Central memory CD8-positive, alpha-beta T cell (primary cell): ENCODE measurements around the gene AKAP7.
"Not testable (repeated sequence)": the region's sequence is repeated elsewhere in the genome, so short reads cannot be mapped to it uniquely, and the experiment has no call there.

Experiments
- ATAC-seq: fragments of 150-1000 bp; cut with Tn5 transposase; replicated peaks from 2 replicates; pipeline ENCODE4 v1.10.0; 2022; ENCODE audit warnings: mild to moderate bottlenecking, moderate FRiP score, moderate number of reproducible peaks; ENCODE audit not compliant: poor library complexity, severe bottlenecking; ENCODE audit errors: extremely low read depth
- DNase-seq, 2 donors: peaks; one replicate each; pipeline ENCODE4 v3.0.0; 2021; ENCODE audit warnings: low spot score in 2 of 2
- H3K27ac Mint-ChIP-seq: one replicate; pipeline ENCODE4 v1.8.0; 2022; ENCODE audit warnings: low read depth, mild to moderate bottlenecking, moderate library complexity, mixed read lengths
- H3K27me3 Mint-ChIP-seq: one replicate; pipeline ENCODE4 v1.8.0; 2022; ENCODE audit warnings: mixed read lengths
- H3K36me3 Mint-ChIP-seq: one replicate; pipeline ENCODE4 v1.8.0; 2022; ENCODE audit warnings: mild to moderate bottlenecking, moderate library complexity, mixed read lengths; ENCODE audit not compliant: insufficient read depth
- H3K4me1 Mint-ChIP-seq: one replicate; pipeline ENCODE4 v1.8.0; 2022; ENCODE audit warnings: mixed read lengths
- H3K4me3 Mint-ChIP-seq: one replicate; pipeline ENCODE4 v1.8.0; 2022; ENCODE audit warnings: mild to moderate bottlenecking, moderate library complexity, mixed read lengths
- H3K9me3 Mint-ChIP-seq: one replicate; pipeline ENCODE4 v1.8.0; 2022; ENCODE audit warnings: mixed read lengths

AKAP7 gene

GRCh38 chr6:131295081-131295480 lies 159.8 kb downstream of the AKAP7 start:
- H3K27ac Mint-ChIP-seq, result no peak overlapping the region
- no peak overlapping the region for H3K4me3 Mint-ChIP-seq
- peaks cover 8% of the 10 kb centered on the region for H3K4me1 Mint-ChIP-seq
- ATAC-seq (no peak), DNase-seq (no peak)
- H3K36me3 Mint-ChIP-seq, result no peaks in the 10 kb centered on the region
- no peaks in the 10 kb centered on the region for H3K9me3 Mint-ChIP-seq
- no peaks in the 10 kb centered on the region for H3K27me3 Mint-ChIP-seq

GRCh38 chr6:131300826-131301225 lies 165.6 kb downstream of the AKAP7 start:
- H3K4me3 Mint-ChIP-seq, ATAC-seq, DNase-seq, H3K9me3 Mint-ChIP-seq, H3K36me3 Mint-ChIP-seq, H3K27me3 Mint-ChIP-seq, H3K27ac Mint-ChIP-seq: not testable (repeated sequence)
- peaks cover 21% of the 10 kb centered on the region for H3K4me1 Mint-ChIP-seq

- no peak overlapping the region for H3K27ac Mint-ChIP-seq
- H3K4me3 Mint-ChIP-seq, result no peak overlapping the region
- peaks cover 16% of the 10 kb centered on the region for H3K4me1 Mint-ChIP-seq
- H3K9me3 Mint-ChIP-seq, result no peaks in the 10 kb centered on the region
- H3K27me3 Mint-ChIP-seq, result no peaks in the 10 kb centered on the region
- DNase-seq, result no peak
- no peak for ATAC-seq
- H3K36me3 Mint-ChIP-seq, result peaks cover 2% of the 10 kb centered on the region
Measured at GRCh38 chr6:131303338-131303930, 168.2 kb downstream of the AKAP7 start.

GRCh38 chr6:131305037-131305850 lies 170.0 kb downstream of the AKAP7 start:
- peaks cover 11% of the 10 kb centered on the region for H3K4me1 Mint-ChIP-seq
- no peak overlapping the region for H3K27ac Mint-ChIP-seq
- peaks cover 2% of the 10 kb centered on the region for H3K36me3 Mint-ChIP-seq
- peaks cover 6% of the 10 kb centered on the region for H3K9me3 Mint-ChIP-seq
- H3K27me3 Mint-ChIP-seq, result no peaks in the 10 kb centered on the region
- no peak overlapping the region for H3K4me3 Mint-ChIP-seq
- ATAC-seq, result no peak
- DNase-seq, result no peak

GRCh38 chr6:131309437-131309836 lies 174.2 kb downstream of the AKAP7 start:
- peaks cover 2% of the 10 kb centered on the region for H3K36me3 Mint-ChIP-seq
- H3K27me3 Mint-ChIP-seq, result no peaks in the 10 kb centered on the region
- ATAC-seq, result no peak
- no peak overlapping the region for H3K27ac Mint-ChIP-seq
- peaks cover 6% of the 10 kb centered on the region for H3K9me3 Mint-ChIP-seq
- no peaks in the 10 kb centered on the region for H3K4me1 Mint-ChIP-seq
- H3K4me3 Mint-ChIP-seq, result no peak overlapping the region
- no peak for DNase-seq

- Mint-ChIP-seq H3K27me3 (no peaks in the 10 kb centered on the region), H3K9me3 (peaks cover 5% of the 10 kb centered on the region), H3K4me3 (no peak overlapping the region), H3K27ac (no peak overlapping the region), H3K4me1 (peaks cover 6% of the 10 kb centered on the region), H3K36me3 (peaks cover 2% of the 10 kb centered on the region)
- no peak for ATAC-seq
- DNase-seq, result no peak
Measured at GRCh38 chr6:131314838-131315237, 179.6 kb downstream of the AKAP7 start.

GRCh38 chr6:131316654-131317053 lies 181.4 kb downstream of the AKAP7 start:
- no peak overlapping the region for H3K27ac Mint-ChIP-seq
- ATAC-seq, result no peak
- H3K4me3 Mint-ChIP-seq, result no peak overlapping the region
- H3K36me3 Mint-ChIP-seq, result peaks cover 2% of the 10 kb centered on the region
- no peaks in the 10 kb centered on the region for H3K27me3 Mint-ChIP-seq
- peaks cover 6% of the 10 kb centered on the region for H3K4me1 Mint-ChIP-seq
- peaks cover 5% of the 10 kb centered on the region for H3K9me3 Mint-ChIP-seq
- no peak for DNase-seq

- Mint-ChIP-seq H3K4me1 (peaks cover 6% of the 10 kb centered on the region), H3K27ac (no peak overlapping the region), H3K27me3 (no peaks in the 10 kb centered on the region), H3K4me3 (no peak overlapping the region), H3K36me3 (peaks cover 2% of the 10 kb centered on the region), H3K9me3 (peaks cover 5% of the 10 kb centered on the region)
- DNase-seq, result no peak
- no peak for ATAC-seq
Measured at GRCh38 chr6:131317516-131317915, 182.2 kb downstream of the AKAP7 start.

GRCh38 chr6:131321589-131321988 lies 186.3 kb downstream of the AKAP7 start:
- peaks cover 4% of the 10 kb centered on the region for H3K4me1 Mint-ChIP-seq
- H3K27ac Mint-ChIP-seq, result no peak overlapping the region
- peaks cover 4% of the 10 kb centered on the region for H3K9me3 Mint-ChIP-seq
- no peak overlapping the region for H3K4me3 Mint-ChIP-seq
- no peak for DNase-seq
- H3K36me3 Mint-ChIP-seq, result peaks cover 4% of the 10 kb centered on the region
- peaks cover 21% of the 10 kb centered on the region for H3K27me3 Mint-ChIP-seq
- no peak for ATAC-seq

GRCh38 chr6:131322125-131322524 lies 186.9 kb downstream of the AKAP7 start:
- DNase-seq (no peak), ATAC-seq (no peak)
- Mint-ChIP-seq H3K27ac (no peak overlapping the region), H3K36me3 (peaks cover 4% of the 10 kb centered on the region), H3K27me3 (peaks cover 21% of the 10 kb centered on the region), H3K4me1 (no peaks in the 10 kb centered on the region), H3K4me3 (no peak overlapping the region), H3K9me3 (no peaks in the 10 kb centered on the region)

GRCh38 chr6:131325669-131326068 lies 190.4 kb downstream of the AKAP7 start:
- H3K36me3 Mint-ChIP-seq, DNase-seq, ATAC-seq, H3K27ac Mint-ChIP-seq, H3K4me1 Mint-ChIP-seq, H3K9me3 Mint-ChIP-seq, H3K4me3 Mint-ChIP-seq: not testable (repeated sequence)
- peaks cover 21% of the 10 kb centered on the region for H3K27me3 Mint-ChIP-seq

GRCh38 chr6:131328727-131329126 lies 193.5 kb downstream of the AKAP7 start:
- H3K4me3 Mint-ChIP-seq, H3K36me3 Mint-ChIP-seq, ATAC-seq, H3K4me1 Mint-ChIP-seq, H3K9me3 Mint-ChIP-seq, DNase-seq, H3K27ac Mint-ChIP-seq: not testable (repeated sequence)
- H3K27me3 Mint-ChIP-seq, result peaks cover 17% of the 10 kb centered on the region

GRCh38 chr6:131331151-131331550 lies 195.9 kb downstream of the AKAP7 start:
- Mint-ChIP-seq H3K4me3 (no peak overlapping the region), H3K9me3 (no peaks in the 10 kb centered on the region), H3K27ac (no peak overlapping the region), H3K36me3 (no peaks in the 10 kb centered on the region), H3K27me3 (no peaks in the 10 kb centered on the region), H3K4me1 (no peaks in the 10 kb centered on the region)
- DNase-seq, result no peak
- ATAC-seq, result no peak
